NCI-H2107 treated with DMSO at 0.1 percent for 48 hours (cell line): ENCODE data around the gene YWHAH.

Source experiments
- DNase-seq: peaks from one replicate; lab custom pipeline; 2025; ENCODE audit not compliant: unreplicated experiment; lab: John Stamatoyannopoulos, UW

Gene YWHAH

GRCh38 chr22:31922534-31922933 is 21.8 kb upstream of the YWHAH start:
- DNase-seq: no peak

DNA sequence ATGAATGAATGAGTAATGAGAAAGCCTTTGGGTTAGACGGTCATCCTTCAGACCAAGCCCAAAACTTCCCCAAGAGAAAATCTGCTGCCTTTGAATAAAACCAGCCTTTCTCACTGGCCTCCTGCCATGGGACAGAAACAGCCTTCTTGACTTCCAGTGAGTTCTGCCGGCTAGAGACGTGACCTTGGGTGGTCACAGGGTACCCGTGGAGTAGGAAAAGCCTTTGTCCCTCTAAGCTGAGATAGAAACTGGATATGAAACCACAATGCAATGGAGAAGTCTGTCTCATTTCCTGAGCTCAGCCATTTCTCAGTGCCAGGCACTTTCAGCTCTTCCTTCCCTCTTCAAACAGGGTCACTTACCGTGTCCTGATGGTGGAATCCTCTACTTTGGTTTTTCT is 21.2 kb upstream of the YWHAH start:
- DNase-seq: no peak

- DNase-seq: no peak
Measured at GRCh38 chr22:31923747-31924146, 20.6 kb upstream of the YWHAH start.

DNA sequence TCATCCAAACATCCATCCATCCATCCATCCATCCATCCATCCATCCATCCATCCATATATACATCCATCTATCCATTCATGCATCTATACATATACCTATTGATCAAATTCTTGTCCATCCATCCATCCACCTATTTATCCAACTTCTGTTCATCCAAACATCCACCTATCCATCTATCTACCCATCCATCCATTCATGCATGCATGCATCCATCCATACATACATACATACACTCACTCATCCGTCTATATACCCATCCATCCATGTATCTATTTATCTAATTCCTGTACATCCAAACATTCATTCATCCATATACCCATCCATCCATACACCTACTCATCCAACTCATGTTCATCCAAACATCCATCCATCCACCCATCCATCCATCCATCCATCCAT is 19.3 kb upstream of the YWHAH start:
- no peak for DNase-seq

DNA sequence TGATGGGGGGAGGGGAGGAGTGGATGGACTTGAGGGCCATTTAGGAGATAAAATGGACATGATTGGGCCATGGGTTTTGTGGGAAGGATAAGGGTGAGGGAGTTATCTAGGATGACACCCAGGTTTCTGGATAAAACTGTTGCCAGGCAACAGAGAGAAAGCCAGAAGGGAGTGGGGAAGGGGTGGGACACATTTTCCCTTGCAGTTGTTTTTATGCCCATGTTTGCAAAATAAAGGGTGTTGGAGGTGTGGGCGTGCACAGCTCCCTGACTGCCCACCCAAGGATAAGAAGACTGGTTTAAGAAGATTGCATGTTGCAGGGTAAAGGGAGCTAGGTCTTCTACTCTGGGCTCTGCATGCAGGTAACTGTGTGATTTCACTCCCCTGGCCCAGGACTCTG is 18.3 kb upstream of the YWHAH start:
- DNase-seq: no peak

DNA sequence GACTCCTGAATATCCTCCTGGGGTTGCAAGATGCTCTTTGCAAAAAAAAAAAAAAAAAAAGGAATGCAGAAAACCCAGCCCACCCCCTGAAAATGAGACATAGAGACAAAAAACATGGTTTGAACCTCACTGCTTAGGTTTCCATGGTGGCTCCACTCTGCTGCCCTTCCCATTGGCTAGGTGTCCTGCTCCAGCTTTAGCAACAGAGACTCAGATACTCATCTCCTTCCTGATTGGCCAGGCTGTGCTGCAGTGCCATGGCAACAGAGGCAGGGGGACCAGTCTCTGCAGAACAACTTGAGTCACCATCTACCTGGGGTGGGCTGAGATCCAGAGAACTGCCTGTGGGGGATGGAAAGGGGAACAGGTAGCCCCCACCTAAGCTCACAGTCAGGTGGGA is 17.4 kb upstream of the YWHAH start:
- DNase-seq: no peak

- DNase-seq: no peak
Measured at GRCh38 chr22:31927562-31927961, 16.8 kb upstream of the YWHAH start.

- no peak for DNase-seq
Measured at GRCh38 chr22:31929167-31929930, 15.0 kb upstream of the YWHAH start.

- no peak for DNase-seq
Measured at GRCh38 chr22:31932863-31933262, 11.5 kb upstream of the YWHAH start.

DNA sequence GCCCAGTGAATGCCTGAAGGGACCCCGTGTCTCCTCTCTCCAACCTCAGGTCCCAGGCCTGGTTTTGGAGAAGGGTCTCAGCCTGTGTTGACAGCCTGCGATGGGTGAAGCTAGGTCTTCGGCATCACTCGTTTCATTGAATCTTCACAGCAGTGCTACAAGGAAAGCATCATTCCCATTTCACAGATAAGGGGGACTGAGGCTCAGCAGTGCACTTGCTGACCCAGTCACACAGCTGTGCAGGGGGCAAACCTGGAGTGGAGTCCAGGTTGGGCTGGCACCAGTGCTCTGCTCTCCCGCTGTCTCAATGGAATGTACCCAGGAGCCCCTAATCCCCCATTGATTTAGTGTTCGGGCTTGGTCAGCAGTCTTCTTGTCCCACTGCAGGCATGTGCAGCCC is 10.9 kb upstream of the YWHAH start:
- no peak for DNase-seq

- DNase-seq: no peak
Measured at GRCh38 chr22:31933816-31934482, 10.4 kb upstream of the YWHAH start.

- DNase-seq: no peak
Measured at GRCh38 chr22:31935961-31936635, 8.2 kb upstream of the YWHAH start.

- DNase-seq: no peak
Measured at GRCh38 chr22:31937341-31937740, 7.0 kb upstream of the YWHAH start.

- DNase-seq: no peak
Measured at GRCh38 chr22:31938296-31938695, 6.0 kb upstream of the YWHAH start.

- DNase-seq: no peak
Measured at GRCh38 chr22:31940506-31940905, 3.8 kb upstream of the YWHAH start.

GRCh38 chr22:31942091-31942490 is 2.2 kb upstream of the YWHAH start:
- no peak for DNase-seq

- DNase-seq: no peak
Measured at GRCh38 chr22:31943206-31943977, 943 bp upstream of the YWHAH start.

GRCh38 chr22:31944700-31945442 is 536 bp downstream of the YWHAH start:
- DNase-seq: no peak

DNA sequence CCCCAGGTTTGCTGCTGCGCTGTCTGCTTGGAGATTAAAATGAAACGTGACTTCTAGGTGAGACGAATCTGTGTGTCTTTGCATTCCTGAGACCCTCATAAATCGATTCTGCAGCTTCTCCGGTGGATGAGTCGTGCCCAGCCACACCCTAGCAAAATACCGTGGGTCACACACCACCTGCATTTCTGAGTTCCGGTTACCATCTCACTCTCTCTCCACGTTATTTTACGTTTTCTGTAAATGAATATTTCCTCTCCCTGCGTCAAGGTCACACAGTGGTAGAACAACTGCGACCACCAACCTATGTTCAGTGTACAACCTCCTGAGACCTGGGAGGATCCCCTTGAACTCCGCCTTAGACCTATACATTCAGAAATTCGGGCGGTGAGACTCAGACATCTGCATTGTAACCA is 1.1 kb downstream of the YWHAH start:
- DNase-seq: no peak

- peak; percentile 3 for DNase-seq
Measured at GRCh38 chr22:31945971-31946680, 1.8 kb downstream of the YWHAH start.
